GM20000 (cell line): ENCODE measurements around the gene CHTF18.

ENCODE experiments used
- DNase-seq: peaks from one replicate; pipeline ENCODE4 v3.0.0; 2012; ENCODE audit warnings: low spot score
- TF ChIP-seq, protein P1 (sequence below): IDR thresholded peaks from 2 replicates; pipeline ENCODE4 v1.5.1; 2012; ENCODE audit warnings: mild to moderate bottlenecking, control low read depth; ENCODE audit errors: extremely low read depth, missing control alignments

CHTF18 gene

DNA sequence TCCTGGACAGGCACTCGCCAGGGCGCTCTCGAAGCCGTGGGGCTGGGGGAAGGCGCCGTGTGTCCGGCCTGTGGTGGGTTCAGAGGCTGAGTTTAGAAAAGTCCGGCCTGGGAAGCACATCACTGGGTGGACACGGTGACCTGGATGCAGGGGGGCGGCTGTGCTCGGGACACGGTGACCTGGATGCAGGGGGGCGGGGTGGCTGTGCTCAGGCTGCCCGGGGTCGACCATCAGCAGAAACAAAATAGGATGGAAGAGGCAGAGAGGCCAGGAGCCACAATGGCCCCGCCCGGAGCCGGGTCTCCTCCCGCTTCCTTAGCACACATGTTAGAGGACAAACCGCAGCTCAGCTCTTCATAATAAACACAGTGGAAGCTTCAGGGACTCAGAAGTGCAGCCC lies 55.4 kb downstream of the CHTF18 start:
- TF ChIP-seq, protein P1, sequence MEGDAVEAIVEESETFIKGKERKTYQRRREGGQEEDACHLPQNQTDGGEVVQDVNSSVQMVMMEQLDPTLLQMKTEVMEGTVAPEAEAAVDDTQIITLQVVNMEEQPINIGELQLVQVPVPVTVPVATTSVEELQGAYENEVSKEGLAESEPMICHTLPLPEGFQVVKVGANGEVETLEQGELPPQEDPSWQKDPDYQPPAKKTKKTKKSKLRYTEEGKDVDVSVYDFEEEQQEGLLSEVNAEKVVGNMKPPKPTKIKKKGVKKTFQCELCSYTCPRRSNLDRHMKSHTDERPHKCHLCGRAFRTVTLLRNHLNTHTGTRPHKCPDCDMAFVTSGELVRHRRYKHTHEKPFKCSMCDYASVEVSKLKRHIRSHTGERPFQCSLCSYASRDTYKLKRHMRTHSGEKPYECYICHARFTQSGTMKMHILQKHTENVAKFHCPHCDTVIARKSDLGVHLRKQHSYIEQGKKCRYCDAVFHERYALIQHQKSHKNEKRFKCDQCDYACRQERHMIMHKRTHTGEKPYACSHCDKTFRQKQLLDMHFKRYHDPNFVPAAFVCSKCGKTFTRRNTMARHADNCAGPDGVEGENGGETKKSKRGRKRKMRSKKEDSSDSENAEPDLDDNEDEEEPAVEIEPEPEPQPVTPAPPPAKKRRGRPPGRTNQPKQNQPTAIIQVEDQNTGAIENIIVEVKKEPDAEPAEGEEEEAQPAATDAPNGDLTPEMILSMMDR, result no peak
- DNase-seq, result no peak

DNA sequence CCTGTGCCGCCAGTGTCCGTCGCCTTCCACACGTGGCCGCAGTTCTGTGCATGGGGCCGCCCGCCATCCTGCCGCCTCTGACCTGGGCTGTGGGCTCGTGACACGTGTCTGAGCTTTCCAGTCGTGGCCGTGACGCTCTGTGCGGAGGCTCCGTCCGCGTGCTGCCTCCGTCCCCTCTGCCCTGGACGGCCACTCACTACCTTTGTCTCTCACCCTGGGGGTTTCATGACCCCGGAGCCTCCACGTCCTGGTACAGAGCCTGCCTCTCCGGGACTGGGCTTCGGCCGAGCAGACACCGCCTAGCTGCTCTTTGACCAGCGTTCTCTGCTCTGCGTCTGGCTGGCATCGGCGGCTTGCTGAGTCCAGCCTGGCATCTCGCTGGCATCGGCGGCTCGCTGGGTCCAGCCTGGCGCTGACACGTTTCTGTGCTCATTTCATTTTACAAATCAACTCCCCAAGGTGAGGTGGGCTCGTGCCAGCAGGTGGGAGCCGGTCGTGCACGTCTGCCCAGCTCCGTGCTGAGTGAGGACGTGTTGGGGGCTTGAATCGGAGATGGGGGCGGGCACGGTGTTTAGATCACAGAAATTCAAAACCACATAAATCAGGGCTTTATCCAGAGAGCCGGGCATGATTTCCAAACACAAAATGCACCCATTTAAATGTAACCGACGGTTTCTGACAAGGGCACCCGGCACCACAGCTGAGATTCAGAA lies 56.4 kb downstream of the CHTF18 start:
- DNase-seq, result no peak
- TF ChIP-seq, protein P1, result no peak

DNA sequence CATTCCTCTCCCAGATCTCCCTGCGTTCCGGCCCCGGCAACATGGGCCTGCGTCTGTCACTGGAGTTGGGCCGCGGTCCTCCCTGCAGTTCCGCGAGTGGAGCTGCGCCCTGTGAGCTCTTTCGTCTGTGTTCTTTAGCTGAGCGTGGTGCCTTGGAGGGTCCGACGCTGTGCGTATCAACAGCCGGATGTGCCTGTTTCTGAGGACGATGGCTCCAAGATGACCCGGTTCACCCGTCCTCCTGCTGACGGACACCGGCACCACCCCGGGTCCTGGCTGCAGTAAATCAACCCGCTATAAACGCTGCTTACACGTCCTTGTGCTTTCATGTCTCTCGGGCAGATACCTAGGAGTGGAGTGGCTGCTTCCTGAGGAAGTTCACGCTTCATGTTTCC lies 56.9 kb downstream of the CHTF18 start:
- TF ChIP-seq, protein P1, result no peak
- no peak for DNase-seq

DNA sequence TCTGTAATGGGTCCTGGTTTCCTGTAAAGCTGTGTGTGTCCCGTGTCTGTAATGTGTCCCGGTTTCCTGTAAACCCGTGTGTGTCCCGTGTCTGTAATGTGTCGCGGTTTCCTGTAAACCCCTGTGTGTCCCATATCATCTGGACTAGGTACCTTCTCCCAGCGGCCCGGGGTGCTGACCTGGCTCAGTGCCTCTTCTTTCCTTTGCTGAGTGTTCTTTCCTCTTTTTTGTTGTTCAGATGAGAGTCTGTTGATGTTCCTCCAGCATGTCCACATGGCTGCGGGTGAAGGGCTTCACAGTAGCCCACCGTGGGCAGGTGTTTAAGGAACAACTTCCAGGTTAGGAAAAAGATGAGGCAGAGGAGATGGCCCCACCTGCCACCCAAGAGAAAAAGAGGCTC lies 58.7 kb downstream of the CHTF18 start:
- TF ChIP-seq, protein P1, result no peak
- no peak for DNase-seq
